ENCODE measurements around the gene DPY30. TPM values are rescaled to one million over a fixed set of nuclear protein-coding genes. Genes with fewer than 3 reads are reported as not detected.

The DPY30 gene
- total RNA-seq, 1 donor from 2014 or later = 75.5 TPM

Other genes starting within 250 kb of the DPY30 start
- gene MEMO1, start 28.8 kb downstream of the DPY30 start, total RNA-seq = 48.8 and 52.7 TPM in 2 replicates
- 28.3 and 34.9 TPM in 2 replicates for gene SPAST, start 23.8 kb upstream of the DPY30 start, total RNA-seq
- 18.1 and 24.5 TPM in 2 replicates for gene SLC30A6, start 126.1 kb upstream of the DPY30 start, total RNA-seq
- not detected in 2 replicates for gene NLRC4, start 225.1 kb upstream of the DPY30 start, total RNA-seq
- gene YIPF4, start 238.1 kb upstream of the DPY30 start, total RNA-seq = 11.1 and 21.9 TPM in 2 replicates

Measured in pulmonary artery endothelial cell (primary cell).